Measurements from ENCODE around the gene RNF212B.
"Not testable (repeated sequence)": the region's sequence is repeated elsewhere in the genome, so short reads cannot be mapped to it uniquely, and the experiment has no call there.

RNF212B gene

DNA sequence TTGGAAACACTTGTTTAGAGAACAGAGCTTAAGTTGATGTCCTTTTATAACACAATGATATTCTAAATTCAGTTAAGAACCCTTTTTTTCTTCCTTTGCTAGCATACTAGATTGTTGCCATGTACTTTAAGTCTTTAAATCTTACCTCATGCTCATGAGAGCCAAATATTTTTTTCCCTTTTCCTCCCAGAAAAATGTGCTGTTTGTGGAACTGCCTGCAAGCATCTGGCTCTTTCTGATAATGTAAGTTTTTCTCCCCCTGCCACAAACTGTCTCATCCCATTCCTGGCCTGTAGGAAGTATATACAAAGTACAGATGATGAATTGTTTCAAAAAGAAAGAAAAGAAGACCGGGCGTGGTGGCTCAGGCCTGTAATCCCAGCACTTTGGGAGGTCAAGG lies 5.3 kb downstream of the RNF212B start:
- no peak for DNase-seq (ENCODE audit: low spot score)

- no peak for DNase-seq (ENCODE audit: low spot score)
Measured at GRCh38 chr14:23245282-23245681, 7.5 kb downstream of the RNF212B start.

DNA sequence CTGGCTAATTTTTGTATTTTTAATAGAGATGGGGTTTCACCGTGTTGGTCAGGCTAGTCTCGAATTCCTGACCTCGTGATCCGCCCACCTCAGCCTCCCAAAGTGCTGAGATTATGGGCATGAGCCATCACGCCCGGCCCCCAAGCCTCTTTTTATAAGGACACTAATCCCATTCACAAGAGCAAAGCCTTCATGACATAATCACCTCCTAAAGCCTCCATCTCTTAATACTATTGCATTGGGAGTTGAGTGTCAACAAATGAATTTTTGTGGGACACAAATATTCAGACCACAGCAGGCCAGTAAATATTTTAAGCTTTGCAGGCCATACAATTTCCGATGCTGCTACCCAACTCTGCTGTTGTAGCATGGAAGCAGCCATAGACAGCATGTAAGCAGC lies 10.9 kb downstream of the RNF212B start:
- peak; percentile 71 for DNase-seq (ENCODE audit: low spot score)

DNA sequence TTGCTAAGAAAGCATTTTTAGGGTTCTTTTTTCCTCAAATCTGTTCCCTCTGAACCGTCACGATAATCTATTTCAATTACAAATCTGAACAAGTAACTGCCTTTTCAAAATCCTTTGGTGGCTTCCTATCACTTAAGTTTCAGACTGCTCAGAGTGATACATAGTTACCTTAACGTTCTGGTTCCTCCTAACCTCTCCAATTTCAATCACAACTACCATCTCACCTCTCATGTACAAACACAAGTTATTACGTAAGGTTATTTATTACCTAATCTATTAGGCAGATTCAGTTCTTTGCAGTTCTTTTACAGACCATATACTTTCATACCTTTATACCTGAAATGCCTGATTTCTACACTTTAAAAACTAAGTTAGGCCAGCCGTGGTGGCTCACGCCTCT lies 12.1 kb downstream of the RNF212B start:
- no peak for DNase-seq (ENCODE audit: low spot score)

GRCh38 chr14:23252006-23252405 lies 14.3 kb downstream of the RNF212B start:
- no peak for DNase-seq (ENCODE audit: low spot score)

GRCh38 chr14:23252420-23253333 lies 14.9 kb downstream of the RNF212B start:
- DNase-seq (ENCODE audit: low spot score): no peak

GRCh38 chr14:23258256-23258655 lies 20.5 kb downstream of the RNF212B start:
- no peak for DNase-seq (ENCODE audit: low spot score)

GRCh38 chr14:23259426-23259825 lies 21.7 kb downstream of the RNF212B start:
- DNase-seq (ENCODE audit: low spot score): no peak

DNA sequence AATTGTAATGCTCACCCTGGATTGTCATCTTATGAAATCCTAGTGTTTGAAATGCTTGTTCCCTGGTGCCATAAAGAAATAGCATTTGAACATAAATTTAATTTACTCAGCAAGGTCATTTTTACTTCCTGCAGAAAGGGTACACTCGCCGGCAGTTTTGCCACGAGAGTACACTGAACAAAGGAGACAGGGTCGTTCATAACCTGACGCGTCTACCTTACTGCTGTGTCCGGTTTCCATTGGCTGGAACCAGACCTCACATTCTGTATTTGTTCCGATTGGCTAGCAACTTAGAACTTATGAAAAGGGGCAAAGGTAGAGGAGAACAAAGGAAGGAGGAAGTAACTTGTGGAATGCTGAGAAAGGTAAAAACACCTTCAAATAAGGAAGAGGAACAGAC lies 23.1 kb downstream of the RNF212B start:
- not testable (repeated sequence) for DNase-seq (ENCODE audit: low spot score)

GRCh38 chr14:23269193-23269592 lies 31.5 kb downstream of the RNF212B start:
- no peak for DNase-seq (ENCODE audit: low spot score)

DNA sequence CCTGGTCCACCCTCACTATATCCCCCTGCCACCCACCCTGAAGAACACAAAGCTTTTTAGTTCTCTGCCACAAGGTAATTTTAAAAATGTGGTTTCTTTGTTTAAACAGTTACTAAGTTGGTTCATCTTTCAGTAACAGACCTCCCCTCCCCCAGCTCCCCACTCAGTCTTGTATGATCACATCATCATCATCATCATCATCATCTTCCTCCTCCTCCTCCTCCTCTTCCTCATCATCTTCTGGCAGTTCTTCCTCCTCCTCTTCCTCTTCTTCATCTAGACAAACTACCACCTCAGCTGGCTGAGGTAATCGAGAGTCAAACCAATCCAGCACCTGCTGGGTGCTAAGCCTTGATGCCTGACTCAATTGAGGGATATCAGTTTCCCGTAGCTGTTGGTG lies 37.7 kb downstream of the RNF212B start:
- DNase-seq (ENCODE audit: low spot score): no peak

DNA sequence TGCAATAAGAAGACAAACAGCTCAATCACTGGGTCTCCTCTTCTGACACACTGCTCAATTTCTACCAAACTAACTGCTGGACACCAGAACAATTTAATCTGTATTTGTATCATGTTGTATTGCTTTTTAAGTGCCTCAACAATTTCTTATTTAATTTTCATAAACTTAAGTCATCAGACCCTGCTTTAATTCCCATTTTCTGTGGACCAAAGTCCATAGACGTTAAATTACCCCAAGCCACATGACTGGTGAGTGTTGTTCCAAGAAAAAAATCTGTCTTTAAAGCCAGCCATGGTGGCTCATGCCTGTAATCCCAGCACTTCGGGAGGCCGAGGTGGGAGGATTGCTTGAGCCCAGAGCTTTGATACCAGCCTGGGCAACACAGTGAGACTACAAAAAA lies 39.5 kb downstream of the RNF212B start:
- no peak for DNase-seq (ENCODE audit: low spot score)

GRCh38 chr14:23277928-23278327 lies 40.2 kb downstream of the RNF212B start:
- DNase-seq (ENCODE audit: low spot score): not testable (repeated sequence)

GRCh38 chr14:23281247-23281646 lies 43.5 kb downstream of the RNF212B start:
- no peak for DNase-seq (ENCODE audit: low spot score)

GRCh38 chr14:23284654-23285529 lies 47.2 kb downstream of the RNF212B start:
- DNase-seq (ENCODE audit: low spot score): peak; percentile 25

- peak; percentile 12 for DNase-seq (ENCODE audit: low spot score)
Measured at GRCh38 chr14:23285530-23286019, 47.8 kb downstream of the RNF212B start.

DNA sequence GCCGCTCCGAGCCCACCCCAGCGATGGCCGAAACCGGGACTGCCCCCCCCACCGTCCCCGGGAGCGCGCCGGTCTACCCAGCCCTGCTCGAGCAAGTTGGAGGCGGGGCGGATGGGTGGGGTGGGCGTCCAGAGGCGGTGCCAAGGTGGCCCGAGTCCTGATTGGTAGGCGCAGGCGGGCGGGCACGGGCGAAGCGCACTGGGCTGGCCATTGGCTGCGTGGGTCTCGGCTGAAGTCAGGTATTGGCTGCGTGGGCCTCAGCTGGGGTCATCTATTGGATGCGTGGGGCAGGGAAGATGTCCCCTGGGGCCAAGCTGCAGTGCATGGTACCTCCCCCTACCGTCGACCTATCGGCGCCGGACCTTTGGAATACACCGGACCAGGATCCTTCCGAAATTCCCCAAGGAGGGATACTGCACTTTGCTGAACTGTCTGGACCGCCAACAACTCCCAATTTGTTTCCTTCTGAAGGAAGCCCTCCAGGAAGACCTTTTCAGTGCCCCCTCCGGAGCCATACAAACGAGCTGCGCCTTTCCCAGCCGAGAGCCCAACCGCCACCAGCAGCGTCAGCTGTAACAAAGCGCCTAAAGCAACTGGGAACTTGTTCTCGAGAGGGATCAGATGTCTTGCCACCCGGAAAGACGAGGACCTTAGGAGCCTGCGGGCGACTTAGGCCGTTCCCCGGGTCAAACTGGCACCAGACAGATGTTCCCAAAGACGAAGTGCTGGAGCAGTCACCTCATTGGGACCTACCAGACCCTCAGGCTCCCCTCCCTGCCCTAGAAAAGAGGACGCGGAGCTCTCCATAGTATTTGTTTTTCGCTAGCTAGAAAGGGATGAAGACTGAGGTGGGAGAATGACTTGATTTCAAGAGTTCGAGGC lies 48.5 kb downstream of the RNF212B start, which contains the start of gene HOMEZ:
Gene HOMEZ, minus strand, starts transcription at position 113 of the 882 bp plus-strand sequence. CDS start 180 bp downstream, outside the sequence.
- DNase-seq (ENCODE audit: low spot score): peak; percentile 98

GRCh38 chr14:23286902-23287479 lies 49.3 kb downstream of the RNF212B start:
- no peak for DNase-seq (ENCODE audit: low spot score)

DNA sequence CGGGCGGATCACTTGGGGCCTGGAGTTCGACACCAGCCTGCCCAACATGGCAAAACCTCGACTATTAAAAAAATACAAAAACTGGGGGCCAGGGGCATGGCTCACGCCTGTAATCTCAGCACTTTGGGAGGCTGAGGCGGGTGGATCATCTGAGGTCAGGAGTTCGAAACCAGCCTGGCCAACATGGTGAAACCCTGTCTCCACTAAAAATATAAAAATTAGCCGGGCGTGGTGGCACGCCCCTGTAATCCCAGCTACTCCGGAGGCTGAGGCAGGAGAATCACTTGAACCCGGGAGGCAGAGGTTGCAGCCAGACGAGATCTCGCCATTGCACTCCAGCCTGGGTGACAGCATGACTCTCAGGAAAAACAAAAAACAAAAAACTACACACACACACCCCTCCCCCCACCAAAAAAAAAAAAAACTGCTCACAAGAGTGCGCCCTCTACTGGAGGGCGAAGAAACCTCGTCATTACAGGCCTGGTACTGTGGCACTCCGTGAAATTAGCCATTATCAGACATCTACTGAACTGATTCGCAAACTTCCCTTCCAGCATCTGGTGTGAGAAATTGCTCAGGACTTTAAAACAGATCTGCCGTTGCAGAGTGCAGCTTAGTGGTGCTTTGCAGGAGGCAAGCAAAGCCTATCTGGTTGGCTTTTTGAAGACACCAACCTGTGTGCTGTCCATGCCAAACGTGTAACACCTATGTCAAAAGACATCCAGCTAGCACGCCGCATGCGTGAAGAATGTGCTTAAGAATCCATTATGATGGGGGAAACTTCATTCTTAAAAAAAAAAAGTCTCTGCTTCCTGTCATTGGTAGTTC lies 57.2 kb downstream of the RNF212B start:
- DNase-seq (ENCODE audit: low spot score): peak; percentile 39
